HUES64 (cell line): ENCODE measurements around the gene ADAM12.

Source experiments
- H3K27ac ChIP-seq: 2 replicates; pipeline ENCODE4 v1.7.0; 2013; ENCODE audit warnings: low read depth, low read length, inconsistent platforms
- H3K27me3 ChIP-seq: 2 replicates; pipeline ENCODE4 v1.6.1; 2013; ENCODE audit warnings: mild to moderate bottlenecking, low read length; ENCODE audit not compliant: insufficient read depth
- H3K36me3 ChIP-seq: 2 replicates; pipeline ENCODE4 v1.6.1; 2013; ENCODE audit warnings: mild to moderate bottlenecking, low read length; ENCODE audit not compliant: insufficient read depth
- H3K4me1 ChIP-seq: 2 replicates; pipeline ENCODE4 v1.6.1; 2013; ENCODE audit warnings: mild to moderate bottlenecking, low read length, moderate library complexity; ENCODE audit not compliant: insufficient read depth
- H3K4me3 ChIP-seq: 2 replicates; pipeline ENCODE4 v1.5.1; 2013; ENCODE audit warnings: mild to moderate bottlenecking, low read length, moderate library complexity
- H3K9ac ChIP-seq: 2 replicates; pipeline ENCODE4 v1.6.1; 2013; ENCODE audit warnings: mild to moderate bottlenecking, low read depth, low read length
- H3K9me3 ChIP-seq: 2 replicates; pipeline ENCODE4 v1.6.1; 2013; ENCODE audit warnings: low read depth, low read length; ENCODE audit not compliant: insufficient read depth
- WGBS: fragments of 150-250, 120-280 bp; methylation state at CpG from one replicate; pipeline ENCODE4 v1.1.7; 2013; ENCODE audit warnings: missing lambda C conversion rate; 5-methylcytosine and 5-hydroxymethylcytosine counted together

ADAM12 gene

DNA sequence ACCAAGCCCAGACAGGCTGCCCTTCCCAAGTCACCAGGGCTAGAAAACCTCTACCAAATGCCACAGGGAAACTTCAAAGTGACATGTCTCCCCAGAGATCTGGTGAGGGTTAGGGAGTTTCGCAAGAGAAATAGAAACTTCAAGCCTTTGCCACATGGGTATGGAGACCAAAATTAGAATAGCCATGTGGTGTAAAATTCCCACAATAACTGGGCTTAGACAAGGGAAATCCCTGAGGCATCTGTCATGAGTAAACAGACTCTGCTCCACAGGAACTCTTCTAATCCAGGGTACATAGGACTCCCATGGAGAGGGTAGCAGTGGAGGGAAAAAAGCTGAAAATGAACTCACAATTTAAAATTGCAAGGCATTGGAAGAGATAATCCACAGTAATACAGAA lies 14.3 kb downstream of the ADAM12 start:
- H3K27me3 ChIP-seq, result no peaks in the 10 kb centered on the region
- no peaks in the 10 kb centered on the region for H3K4me1 ChIP-seq
- no peaks in the 10 kb centered on the region for H3K36me3 ChIP-seq
- WGBS, result 88% methylated on average over 1 of the region's 1 CpG
- no peak overlapping the region for H3K27ac ChIP-seq
- no peak overlapping the region for H3K9ac ChIP-seq
- peaks cover 24% of the 10 kb centered on the region for H3K9me3 ChIP-seq
- H3K4me3 ChIP-seq, result no peak overlapping the region

DNA sequence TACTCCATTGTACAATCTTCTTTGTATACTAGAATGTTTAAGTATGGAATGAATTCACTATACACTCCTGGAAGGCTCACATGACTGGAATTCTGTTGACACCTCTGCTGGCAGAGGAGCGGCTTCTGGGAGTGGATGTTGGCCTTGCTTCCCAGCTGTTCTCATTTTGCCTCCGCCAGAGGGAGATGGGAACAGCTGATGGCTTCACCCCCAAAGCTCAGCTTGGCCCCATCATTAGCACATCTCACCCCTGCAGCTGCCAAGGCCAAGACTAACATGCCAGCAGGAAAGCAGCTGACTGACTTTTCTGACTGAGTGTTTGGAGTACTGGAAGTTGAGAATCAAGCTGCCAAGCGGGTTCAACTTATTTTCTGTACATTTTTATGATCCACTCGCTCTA lies 15.1 kb downstream of the ADAM12 start:
- 82% methylated on average over 4 of the region's 4 CpGs for WGBS
- Histone ChIP-seq H3K4me3 (no peak overlapping the region), H3K9ac (no peak overlapping the region), H3K4me1 (no peaks in the 10 kb centered on the region), H3K9me3 (peaks cover 24% of the 10 kb centered on the region), H3K27ac (no peak overlapping the region), H3K27me3 (no peaks in the 10 kb centered on the region), H3K36me3 (no peaks in the 10 kb centered on the region)

DNA sequence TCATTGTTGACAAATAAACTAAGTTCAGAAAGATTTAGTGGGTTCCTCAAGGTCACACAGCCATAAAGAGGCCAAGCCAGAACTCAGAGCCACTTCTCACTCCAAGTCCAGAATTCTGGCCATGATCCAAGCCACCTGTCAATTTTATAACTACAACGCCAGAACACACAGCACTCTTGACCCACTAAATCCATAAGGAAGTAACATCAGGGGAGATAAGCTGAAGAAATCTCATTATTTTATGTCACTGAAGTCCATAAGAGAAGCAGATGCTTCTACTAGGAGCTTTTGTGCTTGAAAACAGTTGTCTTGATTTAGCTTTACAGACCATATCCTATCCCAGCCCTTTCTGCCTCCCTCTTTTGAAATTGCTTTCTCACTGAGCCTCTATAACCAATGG lies 15.9 kb downstream of the ADAM12 start:
- H3K9me3 ChIP-seq, result peaks cover 24% of the 10 kb centered on the region
- WGBS, result 100% methylated on average over 1 of the region's 1 CpG
- no peak overlapping the region for H3K27ac ChIP-seq
- H3K4me1 ChIP-seq, result no peaks in the 10 kb centered on the region
- no peaks in the 10 kb centered on the region for H3K36me3 ChIP-seq
- no peak overlapping the region for H3K4me3 ChIP-seq
- no peaks in the 10 kb centered on the region for H3K27me3 ChIP-seq
- no peak overlapping the region for H3K9ac ChIP-seq

DNA sequence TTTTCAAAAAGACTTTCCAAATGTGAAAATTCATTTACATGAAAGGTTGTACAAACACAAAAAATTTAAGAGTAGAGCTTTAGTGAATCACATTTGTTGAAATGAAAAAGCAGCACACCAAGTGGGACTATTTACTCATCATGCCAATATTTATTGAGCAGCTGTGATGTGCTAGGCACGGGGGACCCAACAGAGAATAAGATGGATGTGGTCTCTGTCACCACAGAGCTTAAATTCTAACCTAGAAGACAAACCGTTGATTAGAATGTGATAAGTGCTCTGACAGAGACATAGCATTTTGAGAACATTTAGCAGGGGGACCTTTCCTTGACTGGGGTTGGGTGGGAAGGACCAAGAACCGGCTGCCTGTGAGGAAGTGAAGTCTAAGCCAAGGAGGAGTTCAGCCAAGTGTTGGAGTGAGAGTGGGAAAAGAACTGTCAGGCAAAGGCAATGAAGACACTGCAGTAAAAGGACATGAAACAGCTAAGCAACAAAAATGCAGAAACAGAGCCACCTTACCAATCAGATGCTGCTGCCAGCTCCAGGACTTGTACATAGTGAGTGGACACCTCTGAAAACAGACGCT lies 19.1 kb downstream of the ADAM12 start:
- Histone ChIP-seq H3K36me3 (no peaks in the 10 kb centered on the region), H3K27me3 (no peaks in the 10 kb centered on the region), H3K9ac (no peak overlapping the region), H3K27ac (no peak overlapping the region), H3K4me3 (no peak overlapping the region), H3K4me1 (no peaks in the 10 kb centered on the region), H3K9me3 (0 out of 2 replicates have a peak, but pooled peaks cover under 1% of the 10 kb centered on the region)
- WGBS, result 86% methylated on average over 3 of the region's 4 CpGs

DNA sequence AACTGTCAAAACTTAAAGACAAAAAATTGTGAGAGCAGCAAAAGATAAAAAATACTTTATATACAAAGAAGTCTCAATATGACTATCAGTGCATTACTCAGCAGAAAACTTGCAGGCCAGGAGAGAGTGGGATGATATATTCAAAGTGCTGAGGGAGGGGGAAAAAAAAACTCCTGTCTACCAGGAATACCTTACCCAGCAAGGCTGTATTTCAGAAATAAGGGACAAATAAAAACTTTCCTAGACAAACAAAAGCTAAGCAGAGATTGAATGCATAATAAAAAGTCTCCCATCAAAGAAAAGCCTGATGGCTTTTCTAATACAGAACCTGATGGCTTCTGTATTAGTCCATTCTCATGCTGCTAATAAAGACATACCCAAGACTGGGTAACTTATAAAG lies 31.1 kb downstream of the ADAM12 start:
- Histone ChIP-seq H3K9ac (no peak overlapping the region), H3K36me3 (no peaks in the 10 kb centered on the region), H3K27ac (no peak overlapping the region), H3K4me3 (no peak overlapping the region), H3K4me1 (no peaks in the 10 kb centered on the region), H3K9me3 (peaks cover 28% of the 10 kb centered on the region; the same call in 1 of the 2 replicates), H3K27me3 (no peaks in the 10 kb centered on the region)

DNA sequence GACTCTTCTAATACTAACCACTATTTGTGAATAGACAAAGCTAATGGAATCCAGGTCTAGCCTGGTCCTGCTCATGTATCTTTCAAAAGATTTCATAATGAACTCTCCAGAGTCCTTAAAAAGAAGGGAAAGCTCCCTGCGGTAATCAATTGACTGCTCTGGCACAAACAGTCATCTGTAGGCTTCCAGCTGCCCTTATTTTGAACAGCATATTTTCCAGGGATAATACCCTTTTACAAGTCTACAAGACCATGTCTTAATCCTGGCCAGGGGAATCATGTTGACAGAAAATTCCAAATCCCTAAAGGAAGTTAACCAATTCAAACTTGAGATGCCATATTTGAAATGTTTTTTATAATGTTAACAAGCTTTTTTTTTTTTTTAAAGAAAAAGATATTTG lies 34.6 kb downstream of the ADAM12 start:
- 86% methylated on average over 1 of the region's 1 CpG for WGBS
- Histone ChIP-seq H3K27ac (no peak overlapping the region), H3K4me3 (no peak overlapping the region), H3K4me1 (no peaks in the 10 kb centered on the region), H3K9ac (no peak overlapping the region), H3K27me3 (no peaks in the 10 kb centered on the region), H3K9me3 (peaks cover 16% of the 10 kb centered on the region; the same call in 1 of the 2 replicates), H3K36me3 (no peaks in the 10 kb centered on the region)

DNA sequence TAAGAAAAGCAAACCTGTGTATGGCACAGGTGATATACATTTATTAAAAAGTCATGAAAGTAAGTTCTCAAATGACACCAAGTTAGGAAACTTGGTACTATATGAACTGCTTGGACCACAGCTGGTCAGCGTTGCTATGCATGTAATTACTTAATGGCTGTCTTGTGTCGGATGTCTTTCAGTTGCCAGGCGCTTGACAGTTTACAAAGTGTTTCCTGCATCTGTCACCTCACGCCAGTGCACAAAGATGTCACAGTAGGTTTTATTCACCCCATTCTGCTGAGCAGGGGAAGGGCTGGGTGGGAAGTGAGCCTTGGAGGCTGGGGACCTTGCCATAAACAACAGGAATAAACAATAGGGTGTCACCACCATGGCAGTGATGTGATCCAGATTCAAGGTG lies 35.8 kb downstream of the ADAM12 start:
- H3K9ac ChIP-seq, result no peak overlapping the region
- no peaks in the 10 kb centered on the region for H3K36me3 ChIP-seq
- peaks cover 10% of the 10 kb centered on the region; the same call in 1 of the 2 replicates for H3K9me3 ChIP-seq
- 93% methylated on average over 4 of the region's 4 CpGs for WGBS
- H3K4me3 ChIP-seq, result no peak overlapping the region
- no peak overlapping the region for H3K27ac ChIP-seq
- H3K4me1 ChIP-seq, result peaks cover 6% of the 10 kb centered on the region; the same call in 1 of the 2 replicates
- no peaks in the 10 kb centered on the region for H3K27me3 ChIP-seq

DNA sequence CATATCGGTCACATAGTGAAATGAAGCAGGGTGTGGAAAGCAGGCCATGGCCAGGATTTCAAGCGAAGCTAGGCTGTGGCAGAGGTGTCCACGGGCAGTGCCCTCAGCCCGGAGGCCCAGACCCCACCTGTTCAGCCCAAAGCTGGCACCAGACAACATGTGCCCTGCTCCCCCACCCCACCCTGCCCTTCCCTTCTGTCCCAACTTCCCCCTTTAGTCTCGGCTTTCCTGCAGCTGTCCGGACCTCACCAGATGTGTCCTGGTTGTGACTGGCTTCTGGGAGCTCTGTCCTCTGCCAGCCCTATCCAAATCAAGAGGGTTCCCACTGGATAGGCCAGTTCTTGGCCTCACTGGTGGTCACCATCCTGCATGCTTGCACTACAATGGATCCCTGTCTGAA lies 37.3 kb downstream of the ADAM12 start:
- Histone ChIP-seq H3K36me3 (no peaks in the 10 kb centered on the region), H3K4me3 (no peak overlapping the region), H3K4me1 (peaks cover 6% of the 10 kb centered on the region; the same call in 1 of the 2 replicates), H3K9ac (no peak overlapping the region), H3K9me3 (no peaks in the 10 kb centered on the region; the same call in 1 of the 2 replicates), H3K27ac (no peak overlapping the region), H3K27me3 (no peaks in the 10 kb centered on the region)
- 95% methylated on average over 6 of the region's 6 CpGs for WGBS

DNA sequence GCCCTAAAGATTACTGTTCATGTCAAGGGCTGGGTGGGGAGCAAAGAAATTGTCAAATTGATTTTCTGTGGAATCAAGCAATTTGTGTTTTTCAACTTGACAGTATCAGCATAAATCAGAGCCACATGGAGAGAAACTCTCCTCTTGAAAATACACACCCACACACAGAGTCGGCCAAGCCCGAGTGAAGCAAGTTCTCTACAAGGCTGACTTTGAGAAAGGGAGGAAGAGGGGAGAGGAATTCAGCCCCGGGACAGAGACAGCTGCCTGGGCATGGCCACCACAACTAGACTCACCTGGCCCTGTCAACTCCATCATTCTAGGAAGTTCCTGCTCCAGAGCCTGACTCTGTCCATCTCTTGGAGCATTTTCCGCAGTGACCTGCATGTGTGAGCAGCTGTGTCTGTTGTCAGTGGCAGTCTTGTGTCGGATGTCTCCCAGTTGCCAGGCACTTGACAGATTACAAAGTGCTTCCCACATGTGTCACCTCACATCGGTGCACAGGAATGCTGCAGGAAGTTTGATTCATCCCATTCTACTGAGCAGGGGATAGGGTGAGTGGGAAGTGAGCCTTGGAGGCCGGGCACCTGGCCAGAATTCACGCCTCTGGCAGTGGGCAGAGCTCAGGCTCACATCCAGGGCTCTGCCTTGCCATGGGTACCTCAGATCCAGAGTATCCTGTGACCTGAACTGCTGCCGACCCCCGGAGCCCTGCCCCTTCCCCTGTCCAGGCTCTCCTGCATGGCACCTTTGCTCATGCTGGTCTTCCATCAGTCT lies 37.9 kb downstream of the ADAM12 start:
- H3K36me3 ChIP-seq, result no peaks in the 10 kb centered on the region
- 95% methylated on average over 10 of the region's 10 CpGs for WGBS
- no peaks in the 10 kb centered on the region for H3K27me3 ChIP-seq
- no peak overlapping the region for H3K4me3 ChIP-seq
- no peaks in the 10 kb centered on the region for H3K9me3 ChIP-seq
- H3K4me1 ChIP-seq, result peaks cover 6% of the 10 kb centered on the region; the same call in 1 of the 2 replicates
- H3K9ac ChIP-seq, result no peak overlapping the region
- H3K27ac ChIP-seq, result no peak overlapping the region

DNA sequence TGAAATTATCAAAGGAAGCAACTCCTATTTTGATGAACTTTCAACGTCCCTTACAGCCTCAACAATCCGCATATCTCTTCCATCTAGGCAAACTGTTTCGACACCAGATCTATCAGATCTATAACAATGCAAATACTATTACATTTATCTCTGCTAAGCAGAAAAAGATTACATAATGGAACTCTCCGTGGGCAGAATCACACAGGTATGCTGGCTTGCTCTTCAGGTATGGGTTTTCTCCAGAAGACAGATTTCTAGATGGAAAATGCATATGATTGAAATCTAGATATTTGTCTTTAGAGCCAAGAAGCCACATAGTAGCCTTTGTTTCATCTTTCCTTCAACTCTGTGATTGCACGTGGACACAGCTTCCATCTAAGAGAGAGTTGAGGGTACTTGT lies 38.6 kb downstream of the ADAM12 start:
- Histone ChIP-seq H3K4me3 (no peak overlapping the region), H3K9me3 (no peaks in the 10 kb centered on the region), H3K9ac (no peak overlapping the region), H3K4me1 (peaks cover 6% of the 10 kb centered on the region; the same call in 1 of the 2 replicates), H3K27me3 (no peaks in the 10 kb centered on the region), H3K36me3 (no peaks in the 10 kb centered on the region), H3K27ac (no peak overlapping the region)
- 91% methylated on average over 5 of the region's 5 CpGs for WGBS

DNA sequence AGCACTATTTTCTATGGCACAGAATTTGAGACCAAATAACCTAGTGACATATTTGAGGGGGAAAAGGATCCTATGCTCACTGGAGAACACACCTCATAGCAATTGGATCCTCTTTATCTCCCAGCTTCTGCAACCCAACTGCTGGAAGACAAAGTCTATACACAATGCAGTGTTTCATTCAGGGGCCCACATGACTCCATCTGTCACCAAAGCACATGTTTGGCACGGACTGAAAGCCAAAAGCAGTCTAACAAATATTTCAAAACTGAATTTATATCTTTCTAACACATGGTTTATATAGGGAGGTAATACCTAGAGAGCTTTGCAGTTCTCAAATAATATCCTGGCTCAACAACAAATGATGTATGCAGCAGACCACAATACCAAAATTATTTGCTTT lies 39.2 kb downstream of the ADAM12 start:
- Histone ChIP-seq H3K4me1 (peaks cover 6% of the 10 kb centered on the region; the same call in 1 of the 2 replicates), H3K36me3 (no peaks in the 10 kb centered on the region), H3K27me3 (no peaks in the 10 kb centered on the region), H3K27ac (no peak overlapping the region), H3K4me3 (no peak overlapping the region), H3K9me3 (no peaks in the 10 kb centered on the region), H3K9ac (no peak overlapping the region)
- 100% methylated on average over 1 of the region's 1 CpG for WGBS
